ENCODE data around the gene MAP1LC3A. TPM values are rescaled to one million over a fixed set of nuclear protein-coding genes. Genes with fewer than 3 reads are reported as not detected.
A peak's percentile ranks its signal among the peaks of the same experiment; 100 is the strongest.

The MAP1LC3A gene
- polyA plus RNA-seq, 4 donors: 35.0 to 83.6 (median 53.6) TPM

DNA sequence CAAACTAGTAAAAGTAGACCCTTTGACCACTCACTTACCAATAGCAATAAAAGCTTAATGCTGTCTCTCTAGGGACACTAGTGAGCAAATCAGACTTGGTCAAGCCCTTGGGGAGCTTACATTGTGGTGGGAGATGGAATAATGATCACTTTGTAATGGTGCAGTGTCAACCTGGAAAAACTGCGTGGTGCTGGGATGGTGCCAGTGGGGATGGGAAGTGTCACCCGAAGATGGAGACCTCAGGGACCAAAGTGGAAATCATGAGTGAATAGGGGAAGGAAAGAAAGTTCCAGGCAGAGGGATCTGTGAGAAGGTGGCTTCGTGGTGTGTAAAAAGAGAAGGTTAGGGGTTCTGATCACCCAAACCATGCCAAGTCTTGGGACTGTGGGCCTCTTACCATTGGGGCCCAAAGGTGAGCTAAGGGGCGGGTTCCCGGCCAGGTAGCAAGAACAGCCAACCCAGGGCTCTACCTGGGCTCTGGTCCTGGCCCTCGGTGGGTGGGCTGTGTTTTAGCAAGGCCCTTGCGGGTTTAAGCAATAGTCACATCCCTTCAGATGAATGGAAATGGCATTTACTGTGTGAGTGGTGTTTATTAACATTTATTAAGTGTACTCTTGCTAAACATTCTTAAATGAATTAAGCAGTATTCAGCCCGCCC, 26.8 kb upstream of the MAP1LC3A start:
- H3K4me1 ChIP-seq (ENCODE audit: control insufficient read depth in 3 of 3, insufficient read depth in 2 of 3, low read depth in 1 of 3, low read length in 2 of 3): peaks cover 0 to 3% (median 0%) of the 10 kb centered on the region in 3 donors
- H3K27ac ChIP-seq (ENCODE audit: low read depth in 1 of 3, low read length in 2 of 3): no peak overlapping the region
- no peak for FAIRE-seq
- peaks cover 15 to 95% (median 25%) of the 10 kb centered on the region in 3 donors for H3K36me3 ChIP-seq (ENCODE audit: control insufficient read depth in 3 of 3, insufficient read depth in 2 of 3, low read depth in 1 of 3, low read length in 3 of 3)
- no peaks in the 10 kb centered on the region for H3K9me3 ChIP-seq (ENCODE audit: control insufficient read depth in 2 of 2, insufficient read depth in 1 of 2, low read depth in 1 of 2, low read length in 1 of 2)
- no peak for DNase-seq
- no peaks in the 10 kb centered on the region for H3K27me3 ChIP-seq (ENCODE audit: control insufficient read depth in 3 of 3, insufficient read depth in 3 of 3, low read length in 3 of 3)
- H3K4me3 ChIP-seq (ENCODE audit: low read depth in 1 of 3, low read length in 3 of 3): no peak overlapping the region
- WGBS, 3 donors: 92 to 97% (median 94%) methylated on average over 8 of the region's 8 CpGs

DNA sequence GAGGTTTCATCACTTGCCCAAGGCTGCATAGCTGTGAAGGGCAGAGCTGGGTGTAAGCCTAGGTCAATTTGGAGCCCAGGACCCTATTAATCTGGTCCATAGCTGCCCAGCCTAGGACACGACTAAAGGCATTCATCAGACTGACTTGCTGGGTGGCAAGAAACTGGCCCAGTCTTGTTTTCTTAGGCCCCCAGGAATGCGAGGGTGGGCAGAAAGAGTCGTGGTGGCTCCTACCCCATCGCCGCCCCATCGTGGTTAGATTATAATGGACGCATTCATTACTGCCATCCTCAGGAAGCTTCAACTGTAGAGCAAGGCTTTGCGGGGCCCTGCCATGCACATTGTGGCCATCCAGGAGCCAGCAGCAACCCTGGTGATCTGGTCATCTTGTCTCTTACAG, 26.2 kb upstream of the MAP1LC3A start:
- H3K27me3 ChIP-seq (ENCODE audit: control insufficient read depth in 3 of 3, insufficient read depth in 3 of 3, low read length in 3 of 3): no peaks in the 10 kb centered on the region
- H3K27ac ChIP-seq (ENCODE audit: low read depth in 1 of 3, low read length in 2 of 3): no peak overlapping the region
- FAIRE-seq: no peak
- H3K4me3 ChIP-seq (ENCODE audit: low read depth in 1 of 3, low read length in 3 of 3): no peak overlapping the region
- H3K4me1 ChIP-seq (ENCODE audit: control insufficient read depth in 3 of 3, insufficient read depth in 2 of 3, low read depth in 1 of 3, low read length in 2 of 3): peaks cover 0 to 3% (median 0%) of the 10 kb centered on the region in 3 donors
- H3K9me3 ChIP-seq (ENCODE audit: control insufficient read depth in 2 of 2, insufficient read depth in 1 of 2, low read depth in 1 of 2, low read length in 1 of 2): no peaks in the 10 kb centered on the region
- WGBS, 3 donors: 91 to 92% (median 92%) methylated on average over 8 of the region's 8 CpGs
- DNase-seq: no peak
- peaks cover 11 to 95% (median 20%) of the 10 kb centered on the region in 3 donors for H3K36me3 ChIP-seq (ENCODE audit: control insufficient read depth in 3 of 3, insufficient read depth in 2 of 3, low read depth in 1 of 3, low read length in 3 of 3)

DNA sequence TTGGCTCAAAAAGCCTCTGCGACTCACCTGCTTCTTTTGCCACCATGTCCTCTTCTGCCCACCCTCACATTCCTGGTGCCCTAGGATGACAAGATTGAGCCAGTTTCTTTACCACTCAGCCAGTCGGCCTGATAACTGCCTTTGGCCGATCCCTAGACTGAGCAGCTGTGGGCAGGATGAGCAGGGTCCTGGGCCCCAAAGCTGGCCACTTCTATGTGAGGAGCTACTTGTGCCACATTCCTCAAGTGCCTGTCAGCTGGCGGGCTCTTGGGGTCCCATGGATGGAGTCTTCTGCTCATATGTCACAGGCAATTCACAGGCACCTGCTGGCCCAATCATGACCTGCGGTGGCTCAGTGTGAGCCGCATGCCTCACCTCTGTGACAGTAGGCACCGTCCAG, 25.8 kb upstream of the MAP1LC3A start:
- Histone ChIP-seq H3K27me3 (ENCODE audit: control insufficient read depth in 3 of 3, insufficient read depth in 3 of 3, low read length in 3 of 3) (no peaks in the 10 kb centered on the region), H3K27ac (ENCODE audit: low read depth in 1 of 3, low read length in 2 of 3) (no peak overlapping the region), H3K4me1 (ENCODE audit: control insufficient read depth in 3 of 3, insufficient read depth in 2 of 3, low read depth in 1 of 3, low read length in 2 of 3) (peaks cover 0 to 3% (median 0%) of the 10 kb centered on the region in 3 donors), H3K36me3 (ENCODE audit: control insufficient read depth in 3 of 3, insufficient read depth in 2 of 3, low read depth in 1 of 3, low read length in 3 of 3) (peaks cover 9 to 95% (median 18%) of the 10 kb centered on the region in 3 donors), H3K9me3 (ENCODE audit: control insufficient read depth in 2 of 2, insufficient read depth in 1 of 2, low read depth in 1 of 2, low read length in 1 of 2) (no peaks in the 10 kb centered on the region), H3K4me3 (ENCODE audit: low read depth in 1 of 3, low read length in 3 of 3) (no peak overlapping the region)
- FAIRE-seq: no peak
- WGBS, 3 donors: 90 to 97% (median 93%) methylated on average over 7 of the region's 7 CpGs
- DNase-seq: no peak

DNA sequence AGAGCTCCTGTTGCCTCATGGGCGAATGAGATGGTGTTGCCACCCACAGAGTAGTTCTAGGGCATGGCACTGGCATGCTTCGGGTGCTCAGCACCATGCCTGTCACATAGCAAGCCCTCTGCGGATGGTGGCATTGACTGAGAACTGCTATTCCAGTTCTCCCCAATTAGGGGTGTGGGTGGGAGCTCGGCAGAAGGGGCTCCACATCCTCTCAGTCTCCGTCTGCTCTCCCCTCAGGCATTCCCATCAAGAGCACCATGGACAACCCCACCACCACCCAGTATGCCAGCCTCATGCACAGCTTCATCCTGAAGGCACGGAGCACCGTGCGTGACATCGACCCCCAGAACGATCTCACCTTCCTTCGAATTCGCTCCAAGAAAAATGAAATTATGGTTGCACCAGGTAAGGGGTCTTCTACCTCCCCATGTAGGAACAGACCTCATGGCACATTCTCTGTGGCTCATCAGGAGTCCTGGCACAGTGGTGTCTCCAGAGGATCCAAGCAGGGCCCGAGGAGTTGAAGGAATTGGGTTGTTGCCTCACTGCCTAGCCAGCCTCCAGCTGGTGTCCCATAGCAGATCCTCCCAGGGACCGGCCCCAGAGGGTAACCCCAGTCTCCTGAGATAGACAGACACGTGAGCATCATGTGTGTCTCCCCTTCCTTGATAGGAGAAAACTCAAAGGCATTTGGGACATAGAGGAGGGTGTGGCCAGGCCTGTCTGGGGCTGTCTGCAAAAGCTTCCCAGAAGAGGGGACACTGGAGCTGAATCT, 23.9 kb upstream of the MAP1LC3A start:
- Histone ChIP-seq H3K27me3 (ENCODE audit: control insufficient read depth in 3 of 3, insufficient read depth in 3 of 3, low read length in 3 of 3) (no peaks in the 10 kb centered on the region), H3K36me3 (ENCODE audit: control insufficient read depth in 3 of 3, insufficient read depth in 2 of 3, low read depth in 1 of 3, low read length in 3 of 3) (peaks cover 11 to 95% (median 18%) of the 10 kb centered on the region in 3 donors), H3K27ac (ENCODE audit: low read depth in 1 of 3, low read length in 2 of 3) (no peak overlapping the region), H3K4me3 (ENCODE audit: low read depth in 1 of 3, low read length in 3 of 3) (no peak overlapping the region), H3K4me1 (ENCODE audit: control insufficient read depth in 3 of 3, insufficient read depth in 2 of 3, low read depth in 1 of 3, low read length in 2 of 3) (peaks cover 0 to 3% (median 0%) of the 10 kb centered on the region in 3 donors), H3K9me3 (ENCODE audit: control insufficient read depth in 2 of 2, insufficient read depth in 1 of 2, low read depth in 1 of 2, low read length in 1 of 2) (no peaks in the 10 kb centered on the region)
- WGBS, 3 donors: 91 to 95% (median 92%) methylated on average over 14 to 15 of the region's 15 CpGs
- FAIRE-seq (no peak), DNase-seq (no peak)

DNA sequence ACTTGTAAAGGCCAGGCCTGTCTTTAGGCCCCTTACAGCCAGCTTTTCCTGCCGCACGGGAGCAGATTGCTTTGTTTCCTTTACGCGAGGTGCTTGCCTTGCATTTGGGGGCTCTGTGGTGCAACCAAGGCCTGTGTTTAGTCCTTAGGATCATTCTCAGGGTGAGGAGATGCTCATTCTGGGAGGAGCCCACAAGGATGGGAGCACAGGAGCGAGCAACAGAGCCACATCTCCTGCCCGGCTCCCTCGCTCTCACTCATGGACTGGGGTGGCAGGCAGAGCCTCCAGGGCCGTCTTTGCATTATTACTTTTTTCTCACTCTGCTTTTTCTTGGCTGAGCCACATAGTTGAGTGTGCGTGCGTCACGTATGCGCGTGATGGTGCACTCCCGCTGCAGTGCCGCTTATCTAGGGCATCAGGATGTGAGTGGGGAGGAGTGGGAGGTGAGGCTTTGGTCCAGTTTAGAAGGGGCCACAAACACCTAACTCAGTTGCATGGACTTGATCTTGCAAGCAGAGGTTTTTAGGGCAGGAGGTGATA, 23.1 kb upstream of the MAP1LC3A start:
- Histone ChIP-seq H3K4me1 (ENCODE audit: control insufficient read depth in 3 of 3, insufficient read depth in 2 of 3, low read depth in 1 of 3, low read length in 2 of 3) (peaks cover 0 to 3% (median 0%) of the 10 kb centered on the region in 3 donors), H3K27ac (ENCODE audit: low read depth in 1 of 3, low read length in 2 of 3) (no peak overlapping the region), H3K9me3 (ENCODE audit: control insufficient read depth in 2 of 2, insufficient read depth in 1 of 2, low read depth in 1 of 2, low read length in 1 of 2) (no peaks in the 10 kb centered on the region), H3K4me3 (ENCODE audit: low read depth in 1 of 3, low read length in 3 of 3) (no peak overlapping the region), H3K27me3 (ENCODE audit: control insufficient read depth in 3 of 3, insufficient read depth in 3 of 3, low read length in 3 of 3) (no peaks in the 10 kb centered on the region), H3K36me3 (ENCODE audit: control insufficient read depth in 3 of 3, insufficient read depth in 2 of 3, low read depth in 1 of 3, low read length in 3 of 3) (peaks cover 13 to 94% (median 15%) of the 10 kb centered on the region in 3 donors)
- WGBS, 3 donors: 94 to 96% (median 95%) methylated on average over 15 of the region's 15 CpGs
- no peak for FAIRE-seq
- DNase-seq: no peak

DNA sequence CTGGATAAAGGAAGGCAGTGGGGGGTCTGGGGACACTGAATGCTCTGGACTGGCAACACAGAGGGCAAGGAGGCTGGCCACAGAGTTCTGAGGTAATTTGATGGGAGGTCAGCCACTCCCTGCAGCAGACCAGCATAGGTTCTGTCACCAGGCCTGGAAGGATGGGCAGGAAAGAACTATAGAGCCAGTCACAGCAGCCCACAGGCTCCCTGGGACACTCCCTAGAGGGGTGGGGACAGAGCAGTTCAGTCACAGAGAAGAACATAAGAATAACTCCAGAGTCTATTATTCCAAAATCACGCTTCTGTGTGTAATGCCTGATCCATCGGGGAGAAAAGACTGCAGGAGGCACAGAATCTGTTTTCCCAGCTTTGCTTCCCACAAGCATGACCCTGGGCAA, 22.7 kb upstream of the MAP1LC3A start:
- H3K36me3 ChIP-seq (ENCODE audit: control insufficient read depth in 3 of 3, insufficient read depth in 2 of 3, low read depth in 1 of 3, low read length in 3 of 3): peaks cover 15 to 94% (median 16%) of the 10 kb centered on the region in 3 donors
- WGBS, 3 donors: 94 to 96% (median 94%) methylated on average over 2 of the region's 2 CpGs
- no peak for DNase-seq

DNA sequence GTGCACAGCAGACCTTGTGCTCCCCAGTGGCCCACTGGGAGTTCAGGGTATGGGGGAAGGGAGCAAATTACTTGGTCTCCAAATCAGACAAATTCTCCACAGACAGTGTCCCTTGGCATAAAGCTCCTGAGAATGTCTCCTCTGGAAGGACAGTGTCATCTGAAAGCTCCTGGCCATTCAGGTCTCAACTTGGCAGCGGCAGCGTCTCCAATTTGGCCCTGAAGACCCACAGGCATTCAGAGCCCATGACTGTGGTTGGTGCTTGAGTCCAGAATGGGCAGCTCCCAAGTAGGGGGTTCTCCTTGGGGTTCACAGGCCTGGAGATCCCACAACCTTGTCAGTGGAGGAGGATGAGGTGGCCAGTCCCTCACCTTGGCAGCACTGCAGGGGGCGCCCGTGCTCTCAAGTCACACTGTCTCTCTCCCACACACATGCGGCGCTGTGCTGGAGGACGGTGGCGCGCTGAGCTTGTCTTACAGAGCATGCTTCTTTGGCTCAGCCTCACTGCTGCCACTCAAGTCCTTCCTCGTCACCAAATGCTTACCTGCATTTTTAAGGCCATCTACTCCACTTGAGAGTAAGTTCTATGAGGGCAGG, 21.6 kb upstream of the MAP1LC3A start:
- DNase-seq: peak in 1 of 2 donors; percentile 53
- no peak for FAIRE-seq
- 72 to 85% (median 83%) methylated on average over 10 of the region's 10 CpGs for WGBS, 3 donors
- peaks cover 17 to 95% (median 21%) of the 10 kb centered on the region in 3 donors for H3K36me3 ChIP-seq (ENCODE audit: control insufficient read depth in 3 of 3, insufficient read depth in 2 of 3, low read depth in 1 of 3, low read length in 3 of 3)
- no peaks in the 10 kb centered on the region for H3K4me1 ChIP-seq (ENCODE audit: control insufficient read depth in 3 of 3, insufficient read depth in 2 of 3, low read depth in 1 of 3, low read length in 2 of 3)
- H3K4me3 ChIP-seq (ENCODE audit: low read depth in 1 of 3, low read length in 3 of 3): no peak overlapping the region
- H3K27ac ChIP-seq (ENCODE audit: low read depth in 1 of 3, low read length in 2 of 3): no peak overlapping the region
- H3K9me3 ChIP-seq (ENCODE audit: control insufficient read depth in 2 of 2, insufficient read depth in 1 of 2, low read depth in 1 of 2, low read length in 1 of 2): no peaks in the 10 kb centered on the region
- no peaks in the 10 kb centered on the region for H3K27me3 ChIP-seq (ENCODE audit: control insufficient read depth in 3 of 3, insufficient read depth in 3 of 3, low read length in 3 of 3)

More for the DNA sequence above, 22.7 kb upstream of the MAP1LC3A start:
- H3K4me3 ChIP-seq (ENCODE audit: low read depth in 1 of 3, low read length in 3 of 3): no peak overlapping the region
- H3K27me3 ChIP-seq (ENCODE audit: control insufficient read depth in 3 of 3, insufficient read depth in 3 of 3, low read length in 3 of 3): no peaks in the 10 kb centered on the region
- H3K4me1 ChIP-seq (ENCODE audit: control insufficient read depth in 3 of 3, insufficient read depth in 2 of 3, low read depth in 1 of 3, low read length in 2 of 3): peaks cover 0 to under 1% (median 0%) of the 10 kb centered on the region in 3 donors
- no peak for FAIRE-seq
- H3K27ac ChIP-seq (ENCODE audit: low read depth in 1 of 3, low read length in 2 of 3): no peak overlapping the region
- H3K9me3 ChIP-seq (ENCODE audit: control insufficient read depth in 2 of 2, insufficient read depth in 1 of 2, low read depth in 1 of 2, low read length in 1 of 2): no peaks in the 10 kb centered on the region

DNA sequence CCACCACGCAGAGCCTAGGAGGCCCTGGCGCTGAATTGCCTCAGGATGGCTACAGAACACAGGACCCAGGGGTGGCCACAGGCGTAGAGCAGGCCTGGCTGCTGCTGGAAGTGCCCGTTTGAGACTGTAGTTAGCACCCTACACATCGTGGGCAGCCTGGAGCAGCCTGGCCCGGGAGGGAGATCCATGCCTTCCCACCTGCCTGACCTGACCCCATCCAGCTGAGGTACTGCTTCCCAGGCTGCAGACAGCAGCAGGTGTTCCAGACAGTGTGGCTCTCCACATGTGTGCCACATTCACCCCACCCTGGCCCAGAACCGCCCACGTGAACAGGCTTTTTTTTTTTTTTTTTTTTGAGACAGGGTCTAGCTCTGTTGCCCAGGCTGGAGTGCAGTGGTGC, 20.9 kb upstream of the MAP1LC3A start:
- no peak overlapping the region for H3K27ac ChIP-seq (ENCODE audit: low read depth in 1 of 3, low read length in 2 of 3)
- no peaks in the 10 kb centered on the region for H3K4me1 ChIP-seq (ENCODE audit: control insufficient read depth in 3 of 3, insufficient read depth in 2 of 3, low read depth in 1 of 3, low read length in 2 of 3)
- peaks cover 14 to 95% (median 23%) of the 10 kb centered on the region in 3 donors for H3K36me3 ChIP-seq (ENCODE audit: control insufficient read depth in 3 of 3, insufficient read depth in 2 of 3, low read depth in 1 of 3, low read length in 3 of 3)
- H3K9me3 ChIP-seq (ENCODE audit: control insufficient read depth in 2 of 2, insufficient read depth in 1 of 2, low read depth in 1 of 2, low read length in 1 of 2): no peaks in the 10 kb centered on the region
- FAIRE-seq: no peak
- H3K27me3 ChIP-seq (ENCODE audit: control insufficient read depth in 3 of 3, insufficient read depth in 3 of 3, low read length in 3 of 3): no peaks in the 10 kb centered on the region
- WGBS, 3 donors: 74 to 89% (median 82%) methylated on average over 7 to 8 of the region's 8 CpGs
- H3K4me3 ChIP-seq (ENCODE audit: low read depth in 1 of 3, low read length in 3 of 3): no peak overlapping the region
- no peak for DNase-seq

Data from small intestine (tissue), 7 donors.